Upper lobe of left lung (tissue), 4 donors: ENCODE results near the gene ZMYND12.

Experiments used
- CTCF ChIP-seq, 6 experiments: fragments of 450-650 bp in 4 of 6; fragments of 200-600 bp in 2 of 6; sonication (generic) in 2 of 6; IDR thresholded peaks; one replicate each; pipeline ENCODE4 v1.5.1; 2016 to 2019; ENCODE audit warnings: antibody characterized with exemption in 6 of 6
- EP300 ChIP-seq, 4 donors: sonication (generic); formaldehyde crosslinking; IDR thresholded peaks; one replicate each; pipeline ENCODE4 v1.5.1; 2017; ENCODE audit warnings: antibody characterized with exemption in 4 of 4, control low read depth in 2 of 4
- POLR2A ChIP-seq, 4 donors: fragments of 450-650 bp; IDR thresholded peaks; one replicate each; pipeline ENCODE4 v1.5.1; 2016 to 2017; ENCODE audit warnings: antibody characterized with exemption in 4 of 4, mild to moderate bottlenecking in 2 of 4
- POLR2AphosphoS5 ChIP-seq, 2 donors: sonication (generic); formaldehyde crosslinking; IDR thresholded peaks; one replicate each; pipeline ENCODE4 v1.5.1; 2017; ENCODE audit warnings: antibody characterized with exemption in 2 of 2

GRCh38 chr1:42429603-42430002, 26.2 kb downstream of the ZMYND12 start:
- TF ChIP-seq CTCF (IDR thresholded peaks at IDR 0.05) = no peak
- no peak for TF ChIP-seq POLR2AphosphoS5 (IDR thresholded peaks at IDR 0.05)
- TF ChIP-seq POLR2A (IDR thresholded peaks at IDR 0.05) = no peak
- TF ChIP-seq EP300 (IDR thresholded peaks at IDR 0.05) = no peak
